HepG2 (cell line): ENCODE data around the gene MTHFS. TPM values are rescaled to one million over a fixed set of nuclear protein-coding genes. Genes with fewer than 3 reads are reported as not detected.

Experiments used
- BRF2 ChIP-seq: sonication (generic); formaldehyde crosslinking; IDR thresholded peaks from 2 replicates; pipeline ENCODE4 v1.8.1; 2022; ENCODE audit warnings: mild to moderate bottlenecking, missing genetic modification reagents
- FOSL1 ChIP-seq: sonication (generic); formaldehyde crosslinking; IDR thresholded peaks from 2 replicates; pipeline ENCODE4 v1.9.0; 2021; ENCODE audit warnings: missing genetic modification reagents, borderline replicate concordance
- FUBP1 ChIP-seq: sonication (generic); formaldehyde crosslinking; IDR thresholded peaks from 2 replicates; pipeline ENCODE4 v1.5.1; 2020; ENCODE audit warnings: missing genetic modification reagents, mild to moderate bottlenecking, borderline replicate concordance
- GTF2F1 ChIP-seq: fragments of 150-350 bp; IDR thresholded peaks from 2 replicates; pipeline ENCODE4 v1.6.1; 2014; ENCODE audit warnings: low read length
- KDM2A ChIP-seq: sonication (generic); formaldehyde crosslinking; IDR thresholded peaks from 2 replicates; pipeline ENCODE4 v1.4.0; 2020; ENCODE audit warnings: low read depth, missing genetic modification reagents, borderline replicate concordance
- MLLT10 ChIP-seq: sonication (generic); formaldehyde crosslinking; IDR thresholded peaks from 2 replicates; pipeline ENCODE4 v1.4.0; 2020; ENCODE audit warnings: missing genetic modification reagents
- MXD4 ChIP-seq: IDR thresholded peaks from 2 replicates; pipeline ENCODE4 v1.6.1; 2016; ENCODE audit warnings: mild to moderate bottlenecking, missing biosample characterization, missing genetic modification reagents
- NFKB2 ChIP-seq: sonication (generic); formaldehyde crosslinking; IDR thresholded peaks from 2 replicates; pipeline ENCODE4 v1.4.0; 2020; ENCODE audit warnings: missing genetic modification reagents, borderline replicate concordance
- RFX5 ChIP-seq: IDR thresholded peaks from 2 replicates; pipeline ENCODE4 v1.6.1; 2011; ENCODE audit warnings: low read depth, low read length, improper control_type of control experiment
- RFXAP ChIP-seq: sonication (generic); formaldehyde crosslinking; IDR thresholded peaks from 2 replicates; pipeline ENCODE4 v1.4.0; 2020; ENCODE audit warnings: missing genetic modification reagents, borderline replicate concordance
- SALL2 ChIP-seq: sonication (generic); formaldehyde crosslinking; IDR thresholded peaks from 2 replicates; pipeline ENCODE4 v1.8.1; 2023; ENCODE audit warnings: mild to moderate bottlenecking, missing genetic modification reagents, inconsistent platforms
- YY1 ChIP-seq: IDR thresholded peaks from 2 replicates; pipeline ENCODE4 v1.6.1; 2011; ENCODE audit warnings: low read length, low read depth, moderate library complexity, mild to moderate bottlenecking; ENCODE audit not compliant: insufficient read depth, insufficient replicate concordance
- ZBTB8A ChIP-seq: sonication (generic); formaldehyde crosslinking; IDR thresholded peaks from 2 replicates; pipeline ENCODE4 v1.4.0; 2020; ENCODE audit warnings: mild to moderate bottlenecking, low read depth, missing genetic modification reagents, borderline replicate concordance
- ZHX2 ChIP-seq, 2 experiments: sonication (generic) in 1 of 2; formaldehyde crosslinking in 1 of 2; IDR thresholded peaks; 2 replicates each; pipeline versions ENCODE4 v1.6.1 to v1.9.0; 2014 to 2022; ENCODE audit warnings: antibody characterized with exemption in 1 of 2, borderline replicate concordance in 1 of 2, inconsistent platforms in 1 of 2, low read depth in 1 of 2, missing genetic modification reagents in 1 of 2
- ZNF10 ChIP-seq: sonication (generic); formaldehyde crosslinking; IDR thresholded peaks from 2 replicates; pipeline ENCODE4 v1.4.0; 2020; ENCODE audit warnings: mild to moderate bottlenecking, low read depth, missing genetic modification reagents, borderline replicate concordance
- ZNF235 ChIP-seq: sonication (generic); formaldehyde crosslinking; IDR thresholded peaks from 2 replicates; pipeline ENCODE4 v1.8.1; 2023; ENCODE audit warnings: mild to moderate bottlenecking, missing genetic modification reagents, borderline replicate concordance
- ZNF607 ChIP-seq: sonication (generic); formaldehyde crosslinking; IDR thresholded peaks from 2 replicates; pipeline ENCODE4 v1.5.1; 2020; ENCODE audit warnings: missing genetic modification reagents, mild to moderate bottlenecking, borderline replicate concordance
- ZNF792 ChIP-seq: IDR thresholded peaks from 2 replicates; pipeline ENCODE4 v1.6.1; 2016
- ZSCAN12 ChIP-seq: sonication (generic); formaldehyde crosslinking; IDR thresholded peaks from 2 replicates; pipeline ENCODE4 v1.9.0; 2021; ENCODE audit warnings: mild to moderate bottlenecking, missing genetic modification reagents
- ZSCAN29 ChIP-seq: sonication (generic); formaldehyde crosslinking; conservative IDR thresholded peaks from 2 replicates; pipeline ENCODE4 v1.4.0; 2020; ENCODE audit warnings: mild to moderate bottlenecking, missing genetic modification reagents
- polyA plus RNA-seq, 8 experiments: library from polyadenylated mRNA; depleted of rRNA in 3 of 8; stranded (reverse) in 7 of 8; unstranded in 1 of 8; fragments of >200 nt; fragmentation: Illumina TruSeq in 4 of 8; extraction: Trizol in 4 of 8; gene quantifications; 2 replicates each; pipeline versions ENCODE4 v1.2.1 to v1.2.3, GENCODE V29; 2011 to 2016; ENCODE audit warnings: low read depth in 4 of 8, missing spikeins in 1 of 8, mixed read lengths in 1 of 8; ENCODE audit not compliant: insufficient read depth in 1 of 8
- total RNA-seq, 5 experiments: library from RNA; depleted of rRNA; stranded (reverse); fragments of >200 nt; fragmentation: Illumina TruSeq; extraction: Trizol; gene quantifications; 2 replicates each; pipeline ENCODE4 v1.2.3, GENCODE V29; 2016; ENCODE audit warnings: low read depth in 1 of 5

Gene MTHFS
- total and polyA plus RNA-seq, 2 of the 13 experiments (the other 11 are each of a cell fraction or from before 2014, with no cell fraction given): 37.0 to 49.7 TPM

- TF ChIP-seq RFX5 (no peak), ZNF607 (peak; percentile 75; the same call in 1 of the 2 replicates), MXD4 (CRISPR knock-in tag) (peak; percentile 83), RFXAP (CRISPR knock-in tag) (peak; percentile 64), ZHX2 (IDR thresholded peaks at IDR 0.05; ENCODE audit: low read depth) (peak; percentile 65; the same call in 1 of the 2 replicates), ZHX2 (CRISPR knock-in tag; IDR thresholded peaks at IDR 0.05; ENCODE audit: borderline replicate concordance) (no peak), BRF2 (0 out of 2 replicates have a peak, but pooled peaks have one; percentile 84), FUBP1 (no peak), KDM2A (CRISPR knock-in tag) (peak; percentile 62; the same call in 1 of the 2 replicates), YY1 (peak; percentile 92), FOSL1 (CRISPR knock-in tag) (no peak), MLLT10 (CRISPR knock-in tag) (no peak), NFKB2 (CRISPR knock-in tag) (0 out of 2 replicates have a peak, but pooled peaks have one; percentile 65), ZNF10 (no peak), ZNF792 (CRISPR knock-in tag) (no peak; the same call in 1 of the 2 replicates), ZSCAN12 (no peak), ZSCAN29 (peak; percentile 74; the same call in 1 of the 2 replicates), ZNF235 (CRISPR knock-in tag) (peak; percentile 36; the same call in 1 of the 2 replicates), SALL2 (CRISPR knock-in tag) (peak; percentile 38; the same call in 1 of the 2 replicates), GTF2F1 (no peak), ZBTB8A (CRISPR knock-in tag) (0 out of 2 replicates have a peak, but pooled peaks have one; percentile 35)
Measured at GRCh38 chr15:79923515-79924169, 26.8 kb upstream of the MTHFS start (continued).
